ENCODE measurements around the gene STX12.
"Not testable (repeated sequence)": the region's sequence is repeated elsewhere in the genome, so short reads cannot be mapped to it uniquely, and the experiment has no call there.

Gene STX12

DNA sequence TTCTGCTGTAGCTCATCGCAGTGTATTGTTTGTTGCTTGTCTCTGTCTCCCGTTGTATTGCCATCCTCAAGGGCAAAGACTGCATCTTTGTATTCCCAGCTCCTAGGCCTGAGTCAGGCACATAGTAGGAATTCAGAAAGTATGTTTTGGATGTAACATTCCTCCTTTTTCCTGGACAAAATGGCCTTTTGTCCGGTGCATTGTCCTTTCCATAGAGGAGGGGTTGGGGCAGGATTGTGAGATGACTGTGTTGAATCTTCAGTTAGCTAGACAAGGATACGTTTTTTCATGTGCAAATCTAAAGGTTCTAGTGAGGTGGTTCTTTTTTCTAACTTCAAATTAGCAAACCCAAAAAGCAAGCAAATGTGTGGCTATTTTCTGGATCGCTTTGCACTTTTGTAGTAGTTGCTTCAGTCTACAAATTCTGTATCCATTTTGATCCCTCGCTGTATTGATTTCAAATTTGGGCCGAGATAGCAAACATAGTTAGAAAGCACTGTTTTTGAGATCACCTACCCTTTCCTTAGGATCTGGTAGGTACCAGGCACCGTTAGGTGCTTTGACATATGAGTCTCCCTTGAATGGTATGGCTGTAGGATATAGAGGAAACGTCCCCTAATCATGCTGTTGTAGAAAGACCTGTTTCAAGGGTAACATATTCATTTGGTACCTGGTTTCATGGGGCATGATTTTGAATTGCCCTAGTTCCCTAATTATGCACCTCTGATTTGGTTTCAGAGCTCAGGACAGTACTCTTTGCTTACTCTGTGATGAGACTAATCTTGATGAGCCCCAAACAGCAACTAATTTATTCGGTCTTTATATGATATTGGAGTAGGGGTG is 58.8 kb downstream of the STX12 start:
- DNase-seq, result no peak

DNA sequence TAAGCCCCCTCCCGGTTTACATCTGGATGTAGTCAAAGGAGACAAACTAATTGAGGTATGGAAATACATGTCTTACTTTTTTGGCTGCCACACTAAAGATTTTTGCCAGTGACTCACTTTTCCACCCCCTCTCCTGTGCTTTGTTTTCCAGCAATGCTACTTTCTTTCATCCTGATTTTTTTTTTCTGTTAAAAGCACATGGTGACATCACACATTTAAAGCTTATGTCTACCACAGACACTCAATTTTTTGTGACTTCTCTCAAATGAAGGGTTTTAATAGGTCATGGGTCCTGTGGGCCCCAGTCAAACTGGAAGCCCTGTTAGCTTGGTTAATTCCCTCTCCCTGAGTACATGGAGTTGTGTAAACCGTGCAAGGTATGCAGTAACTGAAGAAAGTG is 59.7 kb downstream of the STX12 start:
- no peak for DNase-seq

GRCh38 chr1:27833470-27833869 is 60.5 kb downstream of the STX12 start:
- DNase-seq, result no peak

DNA sequence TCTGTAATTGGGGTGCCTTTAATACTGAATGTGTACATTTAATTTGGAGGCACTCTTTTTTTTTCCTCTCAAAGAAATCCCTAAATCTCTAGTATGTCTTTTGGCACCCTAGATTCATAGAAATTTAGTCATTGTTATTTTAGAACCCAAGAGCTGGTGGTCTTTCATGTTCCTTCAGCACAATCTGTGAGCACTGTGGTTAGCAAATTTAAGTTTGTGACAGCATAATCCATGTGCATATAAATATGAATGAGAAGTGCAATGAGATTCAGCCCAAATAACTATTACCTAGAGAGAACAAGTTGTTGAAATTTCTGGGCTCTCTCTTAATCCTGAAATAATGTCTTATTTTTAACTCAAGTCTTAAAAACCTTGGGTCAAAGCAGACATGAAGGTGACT is 62.0 kb downstream of the STX12 start:
- DNase-seq, result no peak

DNA sequence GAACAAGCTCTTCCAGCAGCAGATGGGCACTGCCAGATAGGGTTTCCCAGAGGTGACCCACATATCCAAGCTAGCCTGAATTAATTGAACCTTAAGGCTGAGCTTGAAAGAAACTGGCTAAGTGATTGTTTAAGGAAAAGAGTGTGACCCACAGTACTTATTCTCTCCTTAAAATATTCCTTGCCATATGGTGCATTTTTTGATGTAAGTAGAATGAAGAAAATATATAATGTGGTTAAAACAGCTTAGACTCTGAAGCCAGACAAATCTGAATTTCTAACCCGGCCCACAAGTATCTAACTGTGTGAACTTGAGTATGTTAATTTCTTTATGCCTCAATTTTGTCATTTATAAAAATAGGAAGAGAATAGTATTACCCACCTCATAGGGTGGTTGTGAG is 62.5 kb downstream of the STX12 start:
- DNase-seq, result no peak

DNA sequence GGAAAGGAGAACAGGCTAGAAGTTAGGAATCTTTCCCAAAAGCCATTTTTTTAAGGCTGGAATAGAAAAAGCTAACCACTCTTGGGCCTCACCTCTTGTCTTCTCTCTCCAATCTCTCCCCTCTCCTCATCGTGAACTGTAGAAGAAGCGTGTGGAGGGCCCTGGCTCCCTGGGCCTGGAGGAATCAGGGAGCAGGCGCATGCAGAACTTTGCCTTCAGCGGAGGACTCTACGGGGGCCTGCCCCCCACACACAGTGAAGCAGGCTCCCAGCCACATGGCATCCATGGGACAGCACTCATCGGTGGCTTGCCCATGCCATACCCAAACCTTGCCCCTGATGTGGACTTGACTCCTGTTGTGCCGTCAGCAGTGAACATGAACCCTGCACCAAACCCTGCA is 76.9 kb downstream of the STX12 start:
- DNase-seq, result no peak

- no peak for DNase-seq
Observed at GRCh38 chr1:27855085-27855484, 82.1 kb downstream of the STX12 start.

- no peak for DNase-seq
Observed at GRCh38 chr1:27856561-27857343, 83.7 kb downstream of the STX12 start.

- not testable (repeated sequence) for DNase-seq
Observed at GRCh38 chr1:27857552-27857951, 84.5 kb downstream of the STX12 start.

DNA sequence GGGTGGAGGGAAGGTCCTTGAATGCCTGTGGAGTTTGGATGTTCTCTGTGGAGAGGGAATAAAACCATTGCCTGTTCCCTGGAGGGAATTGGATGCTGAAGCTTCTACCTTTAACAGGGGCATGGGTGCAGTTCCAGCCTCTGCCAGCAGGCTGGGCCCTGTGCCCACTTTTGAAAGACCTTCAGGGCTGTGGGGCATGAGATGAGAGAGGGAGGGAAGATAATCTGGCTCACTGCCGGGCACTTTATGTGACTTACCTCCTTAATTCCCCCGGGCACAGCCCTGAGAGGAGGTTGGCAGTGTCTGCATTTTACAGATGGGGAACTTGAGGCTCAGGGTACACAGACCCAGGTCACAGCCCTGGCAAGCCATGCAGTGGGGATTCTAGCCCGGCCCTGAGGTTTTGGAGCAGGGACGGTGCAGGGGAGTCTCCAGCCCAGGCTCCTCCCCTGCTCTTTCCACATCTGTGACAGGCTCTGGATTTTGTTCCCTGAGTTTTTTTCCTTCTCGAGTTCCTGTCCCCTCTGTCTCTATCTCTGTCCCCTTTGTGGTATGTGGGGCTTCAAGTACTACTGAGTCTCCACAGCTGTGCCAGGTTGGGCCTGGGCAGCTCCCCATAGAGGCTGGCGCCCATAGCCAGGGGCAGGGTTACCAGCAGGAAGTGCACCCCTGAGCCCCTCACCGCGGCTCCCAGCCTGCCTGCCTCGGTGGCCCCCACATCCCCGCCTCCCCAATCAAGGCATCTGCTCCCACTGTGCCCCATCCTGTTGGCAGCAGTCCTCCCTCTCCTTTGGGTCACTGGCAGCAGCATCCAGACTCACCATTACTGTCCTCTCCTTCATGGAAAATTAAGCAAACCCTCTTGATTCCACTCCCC is 85.3 kb downstream of the STX12 start:
- peak; percentile 89 for DNase-seq

GRCh38 chr1:27858949-27859576 is 86.0 kb downstream of the STX12 start:
- no peak for DNase-seq

GRCh38 chr1:27861436-27861835 is 88.4 kb downstream of the STX12 start:
- no peak for DNase-seq

- no peak for DNase-seq
Observed at GRCh38 chr1:27862004-27862403, 89.0 kb downstream of the STX12 start.

DNA sequence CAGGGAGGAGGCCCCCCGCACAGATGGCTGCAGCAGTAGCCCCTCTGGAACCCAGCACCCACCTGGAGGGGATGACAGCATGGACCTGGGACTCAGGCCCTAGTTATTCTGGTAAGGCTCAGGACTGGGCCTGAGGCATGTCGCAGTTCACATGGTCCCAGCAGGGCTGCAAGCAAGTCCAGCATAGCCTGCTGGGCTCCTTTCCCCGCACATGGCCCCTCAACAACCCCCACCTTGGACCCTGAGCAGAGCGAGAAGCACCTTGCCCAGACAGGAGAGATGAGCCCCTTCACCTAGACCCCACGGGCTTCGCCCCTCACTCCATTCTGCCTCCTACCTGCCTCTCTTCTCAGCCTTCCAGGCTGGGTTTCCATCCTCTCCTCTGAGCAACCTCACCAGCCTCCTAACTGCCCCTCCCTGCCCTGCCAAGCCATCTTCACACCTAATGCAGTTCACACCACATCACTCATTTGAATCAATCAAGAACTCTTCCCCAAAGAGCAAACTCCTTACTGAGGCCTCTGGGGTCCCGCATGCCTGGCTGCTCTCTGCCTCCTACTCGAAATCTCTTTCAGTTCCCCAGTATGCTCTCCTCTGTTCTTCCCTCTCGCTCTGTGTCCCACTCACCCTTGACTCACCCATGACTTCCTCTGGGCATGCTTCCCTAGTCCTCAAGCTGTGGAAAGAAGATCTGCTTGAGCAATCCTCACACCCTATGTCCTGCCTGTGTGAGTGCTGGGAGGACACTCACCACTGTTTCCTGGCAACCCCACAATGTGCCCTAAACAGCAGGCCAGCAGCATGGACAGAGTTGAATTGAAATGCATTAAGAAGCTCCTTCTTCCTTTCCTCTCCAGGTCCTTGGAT is 89.9 kb downstream of the STX12 start:
- no peak for DNase-seq

DNA sequence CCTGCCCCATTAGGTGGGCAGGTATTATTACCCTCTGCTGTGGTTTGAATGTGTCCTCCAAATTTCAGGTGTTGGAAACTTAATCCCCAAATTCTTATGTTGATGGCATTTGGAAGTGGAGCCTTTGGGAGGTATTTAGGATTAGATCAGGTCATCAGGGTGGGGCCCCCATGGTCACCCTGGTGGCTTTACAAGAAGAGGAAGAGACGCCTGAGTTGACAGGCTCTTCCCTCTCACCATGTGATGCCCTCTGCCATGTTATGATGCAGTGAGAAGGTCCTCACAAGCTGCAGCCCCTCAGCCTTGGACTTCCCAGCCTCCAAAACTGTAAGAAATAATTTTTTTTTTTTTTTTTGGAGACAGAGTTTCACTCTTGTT is 90.5 kb downstream of the STX12 start:
- DNase-seq, result no peak

DNA sequence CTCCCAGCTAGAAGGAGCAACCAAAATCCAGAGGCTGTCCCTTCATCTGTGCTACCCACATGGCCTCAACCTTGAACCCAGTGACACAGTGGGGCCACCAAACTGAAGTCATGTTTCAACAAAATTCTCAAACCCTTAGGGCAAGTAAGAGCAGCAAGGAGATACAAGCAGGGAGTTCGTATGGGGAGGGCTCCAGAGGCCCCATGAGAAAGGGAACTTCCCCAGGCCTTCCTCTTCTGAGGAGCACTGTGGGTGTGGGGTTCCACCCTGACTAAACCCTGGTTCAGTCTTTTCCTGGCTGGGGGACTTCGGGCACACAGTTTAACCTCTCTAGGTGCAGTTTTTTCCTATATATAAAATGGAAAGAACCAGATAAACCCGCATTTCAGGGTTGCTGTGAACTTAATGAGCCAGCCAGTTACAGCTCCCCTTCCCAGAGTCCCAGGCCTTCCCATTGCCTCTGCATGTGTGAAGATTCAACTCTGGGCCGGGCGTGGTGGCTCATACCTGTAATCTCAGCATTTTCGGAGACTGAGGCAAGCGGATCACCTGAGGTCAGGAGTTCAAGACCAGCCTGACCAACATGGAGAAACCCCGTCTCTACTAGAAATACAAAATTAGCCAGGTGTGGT is 91.4 kb downstream of the STX12 start:
- no peak for DNase-seq

- no peak for DNase-seq
Observed at GRCh38 chr1:27865821-27866220, 92.8 kb downstream of the STX12 start.

- no peak for DNase-seq
Observed at GRCh38 chr1:27868556-27868931, 95.5 kb downstream of the STX12 start.

DNA sequence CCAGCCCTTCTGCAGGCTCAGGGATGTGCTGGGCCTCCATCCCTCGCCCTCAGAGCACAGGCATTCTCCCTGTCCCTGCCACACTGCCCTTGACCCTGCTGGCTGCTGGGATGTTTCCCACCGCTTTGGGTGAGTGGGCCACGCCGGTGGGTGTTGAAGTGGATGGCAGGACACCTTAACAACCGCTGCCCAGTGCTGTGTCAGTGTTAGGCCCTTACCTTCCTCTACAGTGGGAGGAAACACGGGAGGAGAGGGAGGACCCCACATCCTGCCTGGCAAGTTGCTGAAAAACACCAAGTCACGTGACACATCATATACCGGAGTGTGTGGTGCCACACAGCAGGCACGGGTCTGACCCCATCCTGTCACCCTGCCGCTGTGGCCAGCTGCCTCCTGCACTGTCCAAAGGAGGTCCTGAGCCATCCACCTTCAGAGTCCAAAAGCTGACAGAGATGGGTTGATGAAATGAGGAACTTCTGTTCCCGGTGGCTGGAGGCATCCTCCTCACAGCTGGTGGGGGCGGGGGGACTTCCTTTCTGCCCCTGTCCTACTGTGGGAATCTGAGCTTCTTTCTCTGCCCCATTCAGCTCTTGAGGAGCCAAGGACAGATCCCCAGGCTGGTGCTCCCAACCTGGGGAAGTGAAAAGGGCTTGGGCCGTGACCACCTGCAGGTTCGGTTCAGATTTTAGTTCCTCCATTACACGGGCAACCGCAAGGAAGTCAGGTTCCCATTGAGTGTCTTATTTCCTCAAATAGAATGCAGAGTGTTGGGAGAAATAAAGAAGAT is 96.1 kb downstream of the STX12 start:
- DNase-seq, result no peak

GRCh38 chr1:27869719-27870085 is 96.7 kb downstream of the STX12 start:
- no peak for DNase-seq

DNA sequence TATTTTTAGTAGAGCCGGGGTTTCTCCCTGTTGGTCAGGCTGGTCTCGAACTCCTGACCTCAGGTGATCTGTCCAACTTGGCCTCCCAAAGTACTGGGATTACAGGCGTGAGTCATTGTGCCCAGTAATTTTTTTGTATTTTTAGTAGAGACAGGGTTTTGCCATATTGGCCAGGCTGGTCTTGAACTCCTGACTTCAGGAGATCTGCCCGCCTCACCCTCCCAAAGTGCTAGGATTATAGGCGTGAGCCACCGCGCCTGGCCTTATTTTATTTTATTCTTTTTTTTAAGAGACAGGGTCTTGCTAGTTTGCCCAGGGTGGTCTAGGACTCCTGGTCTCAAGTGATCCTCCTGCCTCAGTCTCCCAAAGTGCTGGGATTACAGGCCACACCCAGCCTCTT is 98.1 kb downstream of the STX12 start:
- not testable (repeated sequence) for DNase-seq

Measured in NCI-H2107 (cell line).